ENCODE results near the gene ASF1B. TPM values are rescaled to one million over a fixed set of nuclear protein-coding genes. Genes with fewer than 3 reads are reported as not detected.

Gene ASF1B
- 0.43 and 0.95 TPM in 2 replicates for total RNA-seq

DNA sequence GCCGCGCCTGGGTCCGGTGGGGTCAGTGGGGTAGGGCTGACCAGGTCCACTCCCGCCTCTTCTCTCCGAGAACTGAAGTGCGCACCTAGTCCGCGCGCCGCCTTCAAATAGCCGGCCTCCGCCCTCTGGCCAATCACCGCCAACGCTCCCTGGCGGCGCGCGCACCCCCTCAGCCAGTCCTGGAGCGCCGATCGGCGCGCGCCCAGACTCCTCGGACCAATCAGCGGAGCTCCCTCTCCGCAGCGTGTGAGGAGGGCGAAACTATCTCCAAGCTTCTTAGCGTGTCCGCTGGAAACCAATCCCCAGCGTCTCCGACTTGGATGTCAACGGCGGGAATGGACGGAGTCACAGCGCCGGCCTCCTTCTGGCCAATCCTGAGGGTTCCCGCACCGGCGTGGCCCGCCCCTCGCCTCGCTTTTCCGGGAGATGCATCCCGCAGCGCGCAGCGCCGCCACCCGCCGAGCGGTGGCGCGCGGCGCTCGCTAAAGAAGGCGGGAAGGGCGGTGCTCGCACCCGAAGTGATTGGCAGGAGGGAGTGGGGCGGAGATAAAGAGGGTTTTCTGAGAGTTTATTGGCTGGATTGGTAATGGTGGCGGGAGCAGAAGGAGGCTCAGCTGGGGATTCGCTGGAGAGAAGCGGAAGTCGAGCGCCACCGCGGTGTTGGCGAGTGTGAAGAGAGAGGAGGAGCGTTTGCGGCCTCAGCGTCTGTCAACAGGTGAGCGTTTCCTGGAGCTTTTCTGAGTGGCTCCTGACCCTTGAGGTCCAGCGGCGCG is at the start of gene ASF1B:
ASF1B (minus strand) TSS at position 81 of the 773 bp plus-strand sequence. CDS start 133 bp downstream, outside the sequence.

DNA sequence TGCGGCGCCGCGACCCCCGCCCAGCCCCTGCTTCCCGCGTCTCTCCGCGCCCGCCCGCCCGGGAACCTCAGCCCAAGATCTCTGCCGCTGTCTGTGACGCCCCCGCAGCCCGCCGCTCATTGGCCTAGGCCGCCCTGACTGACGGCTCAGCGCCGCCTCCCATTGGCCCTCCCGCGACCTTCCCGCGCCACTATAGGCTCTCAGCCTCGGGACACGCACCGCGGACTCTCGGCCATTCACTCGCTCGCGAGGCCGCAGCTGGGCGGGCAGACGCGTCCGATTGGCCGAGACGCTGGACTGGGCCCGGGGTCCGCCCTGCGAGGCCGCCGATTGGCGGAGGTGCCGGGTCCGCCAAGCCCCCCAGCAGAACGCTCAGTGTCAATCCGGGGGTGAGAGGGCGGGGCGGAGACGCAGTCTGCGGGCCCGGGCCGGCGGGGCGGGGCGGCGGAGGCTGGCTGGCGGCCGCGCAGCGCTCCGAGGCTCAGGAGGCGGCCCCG is 18.7 kb downstream of the ASF1B start, which contains the start of gene PRKACA:
PRKACA (minus strand) TSS at position 95 of the 497 bp plus-strand sequence. CDS start 215 bp downstream, outside the sequence.

DNA sequence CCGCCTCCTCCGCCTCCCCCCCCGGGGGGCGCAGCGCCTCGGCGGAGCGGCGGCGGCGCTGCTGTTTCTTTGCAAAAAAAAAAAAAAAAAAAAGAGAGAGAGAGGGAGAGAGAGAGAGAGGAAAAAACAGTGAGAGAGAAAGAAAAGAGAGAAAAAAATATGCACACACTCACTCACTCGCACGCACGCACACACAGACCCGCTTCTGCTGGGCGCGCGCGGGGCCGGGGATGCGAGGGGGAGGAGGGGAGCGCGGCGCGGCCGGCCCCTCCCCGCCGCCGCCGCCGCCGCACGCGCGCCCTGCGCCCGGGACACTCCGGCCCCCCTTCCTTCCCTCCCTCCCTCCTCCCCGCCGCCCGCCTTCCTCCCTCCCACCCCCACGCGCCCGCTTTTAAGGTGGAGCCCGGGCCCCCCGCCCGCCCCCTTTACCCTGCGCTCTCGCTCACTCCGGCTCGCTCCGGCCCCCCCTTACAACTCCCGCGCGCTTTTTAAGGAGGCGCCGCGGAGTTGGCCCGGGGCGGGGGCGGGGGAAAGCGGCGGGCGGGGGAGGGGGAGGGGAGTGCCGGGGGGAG is 45.8 kb downstream of the ASF1B start, which contains the start of gene SAMD1:
SAMD1 (minus strand) TSS at position 243 of the 572 bp plus-strand sequence.

DNA sequence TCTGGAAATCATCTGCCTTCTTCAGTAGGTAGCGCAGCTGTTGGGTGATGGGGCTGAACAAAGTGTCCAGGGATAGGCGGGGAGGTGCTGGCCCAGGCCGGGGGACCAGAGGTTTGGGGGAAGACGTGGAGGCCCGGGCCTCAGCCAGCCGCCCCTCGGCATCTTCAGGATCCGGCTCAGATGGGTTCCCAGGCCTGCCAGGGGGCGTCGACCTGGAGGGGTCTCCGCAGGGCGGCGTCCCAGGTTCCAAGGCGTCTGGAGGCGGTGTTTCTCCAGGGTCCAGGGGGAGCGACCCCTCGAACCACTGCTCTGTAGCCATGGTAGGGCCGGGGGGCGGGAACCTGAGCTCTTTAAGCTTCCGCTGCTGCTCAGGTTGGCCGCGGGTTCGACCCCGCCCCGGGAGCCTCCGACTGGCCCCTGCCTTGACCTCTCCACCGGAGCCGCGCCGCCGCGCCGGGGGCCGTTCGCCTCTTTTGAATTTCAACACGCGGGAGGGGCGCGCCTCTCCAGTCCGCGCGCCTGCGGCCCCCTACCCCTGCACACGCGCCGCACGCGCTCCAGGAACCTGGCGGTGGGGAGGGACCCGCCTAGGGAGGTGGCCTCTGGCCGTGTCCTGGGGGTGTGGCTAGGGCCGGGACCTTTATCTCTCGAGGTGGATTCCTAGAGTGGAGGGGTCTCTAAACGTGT is 50.9 kb downstream of the ASF1B start, which contains the start of gene C19orf67:
C19orf67 (minus strand) TSS at position 475 of the 687 bp plus-strand sequence; CDS start at position 319, 156 bp downstream.

DNA sequence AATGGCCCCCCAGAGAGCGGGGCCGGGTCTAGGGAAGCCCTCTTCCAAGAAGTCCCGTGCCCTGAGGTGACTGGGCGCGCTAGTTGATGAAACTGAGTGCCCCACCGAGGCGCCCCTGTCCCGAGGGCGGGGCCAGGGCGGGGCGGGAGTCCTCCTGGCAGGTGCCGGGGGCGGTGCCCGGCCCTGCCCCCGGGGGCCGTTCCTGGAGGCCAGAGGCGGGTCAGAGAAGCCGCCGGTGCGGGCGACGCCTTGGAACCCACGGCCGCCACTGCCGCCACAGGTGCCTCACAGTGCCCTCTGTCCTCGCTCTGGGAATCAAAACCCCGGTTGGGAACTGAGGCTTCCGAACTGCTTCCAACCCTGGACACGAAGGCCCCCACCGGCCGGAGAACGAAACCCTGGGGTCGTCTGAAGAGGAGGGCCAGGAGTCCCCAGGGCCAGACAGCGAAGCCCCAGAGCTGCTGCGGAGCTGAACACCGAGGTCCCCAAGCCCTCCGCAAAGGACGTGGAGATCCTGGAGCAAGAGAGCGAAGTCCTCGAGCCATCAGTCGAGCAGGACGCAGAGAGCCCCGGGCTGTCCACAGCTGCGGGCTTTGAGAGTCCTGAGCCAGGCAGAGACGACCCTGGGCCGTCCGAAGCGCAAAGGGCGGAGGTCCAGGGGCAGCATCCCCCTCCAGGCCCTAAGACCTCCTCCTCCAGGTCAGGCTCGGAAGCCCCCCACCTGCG is 63.7 kb downstream of the ASF1B start, which contains the start of gene MISP3:
MISP3 (plus strand) TSS at position 252 of the 726 bp plus-strand sequence. CDS start 524 bp downstream, outside the sequence.

Other genes with a start within 250 kb of the ASF1B start
- gene BRME1, start 230.5 kb downstream of the ASF1B start, total RNA-seq: 0.32 TPM in 1 of 2 replicates, not detected in the other
- gene CC2D1A, start 230.4 kb downstream of the ASF1B start, total RNA-seq: 4.7 and 6.6 TPM in 2 replicates
- gene PODNL1, start 198.2 kb downstream of the ASF1B start, total RNA-seq: 1.0 and 1.3 TPM in 2 replicates
- 4.6 and 7.6 TPM in 2 replicates for gene DCAF15, start 184.1 kb downstream of the ASF1B start, total RNA-seq
- 1.6 and 2.6 TPM in 2 replicates for gene RFX1, start 130.3 kb downstream of the ASF1B start, total RNA-seq
- not detected in 2 replicates for gene RLN3, start 108.4 kb downstream of the ASF1B start, total RNA-seq
- 0.26 and 1.6 TPM in 2 replicates for gene IL27RA, start 104.8 kb downstream of the ASF1B start, total RNA-seq
- gene PALM3, start 74.5 kb downstream of the ASF1B start, total RNA-seq: 0.16 and 0.17 TPM in 2 replicates
- 0.34 and 0.63 TPM in 2 replicates for gene MISP3, start 63.8 kb downstream of the ASF1B start, total RNA-seq
- not detected in 2 replicates for gene C19orf67, start 50.8 kb downstream of the ASF1B start, total RNA-seq
- gene SAMD1, start 45.8 kb downstream of the ASF1B start, total RNA-seq: 12.4 and 13.9 TPM in 2 replicates
- 33.1 and 42.7 TPM in 2 replicates for gene PRKACA, start 18.8 kb downstream of the ASF1B start, total RNA-seq
- 2.0 and 3.8 TPM in 2 replicates for gene ADGRL1, start 69.6 kb upstream of the ASF1B start, total RNA-seq
- 6.9 and 7.9 TPM in 2 replicates for gene ADGRE5, start 244.9 kb upstream of the ASF1B start, total RNA-seq